Bronchial epithelial cell (primary cell): ENCODE measurements around the gene OR5B21. TPM values are rescaled to one million over a fixed set of nuclear protein-coding genes. Genes with fewer than 3 reads are reported as not detected.
A peak's percentile ranks its signal among the peaks of the same experiment; 100 is the strongest.

Source experiments
- DNase-seq: peaks from one replicate; pipeline ENCODE4 v3.0.0-alpha.2; 2010; ENCODE audit warnings: low read depth
- FAIRE-seq: peaks from 2 replicates; lab custom pipeline; 2011; peaks lifted over from hg19 to GRCh38; lab: Jason Lieb, UNC
- H3K27me3 ChIP-seq: 2 replicates; pipeline ENCODE4 v1.5.1; 2011; ENCODE audit warnings: low read length; ENCODE audit not compliant: control insufficient read depth, insufficient read depth
- H3K36me3 ChIP-seq: 2 replicates; pipeline ENCODE4 v1.5.1; 2011; ENCODE audit warnings: low read length; ENCODE audit not compliant: control insufficient read depth, insufficient read depth
- H3K4me3 ChIP-seq: 2 replicates; pipeline ENCODE4 v1.5.1; 2011; ENCODE audit warnings: mild to moderate bottlenecking, low read depth, low read length, control low read depth
- total RNA-seq: library from RNA; depleted of rRNA; stranded (reverse); fragments of >200 nt; gene quantifications from 2 replicates; pipeline ENCODE4 v1.2.1, GENCODE V29; 2014
- TF ChIP-seq, protein P1 (sequence below): IDR thresholded peaks from 2 replicates; pipeline ENCODE4 v1.5.1; 2011; ENCODE audit warnings: mild to moderate bottlenecking, moderate library complexity, low read length, control low read depth, inconsistent platforms; ENCODE audit not compliant: insufficient read depth, severe bottlenecking

Gene OR5B21
- total RNA-seq, 1 donor from 2014 or later: not detected

DNA sequence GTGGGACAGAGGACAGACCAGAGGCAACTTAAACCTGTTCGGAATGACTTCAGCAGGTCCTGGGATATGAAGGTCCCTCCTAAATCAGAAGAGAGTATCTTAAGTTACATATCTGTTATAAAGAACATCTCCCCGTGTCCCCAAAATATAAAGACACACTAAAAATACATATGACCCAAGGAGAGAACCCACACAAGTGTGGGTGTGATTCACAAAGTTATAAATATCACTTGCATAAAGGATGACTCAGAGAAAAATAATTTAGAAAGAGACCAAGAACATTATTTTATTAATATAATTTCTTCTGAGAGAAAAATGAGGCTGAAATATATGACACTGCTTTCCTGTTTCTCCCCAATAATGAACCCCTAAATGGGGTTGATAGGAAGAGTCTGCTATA, 14.2 kb downstream of the OR5B21 start:
- TF ChIP-seq, protein P1, sequence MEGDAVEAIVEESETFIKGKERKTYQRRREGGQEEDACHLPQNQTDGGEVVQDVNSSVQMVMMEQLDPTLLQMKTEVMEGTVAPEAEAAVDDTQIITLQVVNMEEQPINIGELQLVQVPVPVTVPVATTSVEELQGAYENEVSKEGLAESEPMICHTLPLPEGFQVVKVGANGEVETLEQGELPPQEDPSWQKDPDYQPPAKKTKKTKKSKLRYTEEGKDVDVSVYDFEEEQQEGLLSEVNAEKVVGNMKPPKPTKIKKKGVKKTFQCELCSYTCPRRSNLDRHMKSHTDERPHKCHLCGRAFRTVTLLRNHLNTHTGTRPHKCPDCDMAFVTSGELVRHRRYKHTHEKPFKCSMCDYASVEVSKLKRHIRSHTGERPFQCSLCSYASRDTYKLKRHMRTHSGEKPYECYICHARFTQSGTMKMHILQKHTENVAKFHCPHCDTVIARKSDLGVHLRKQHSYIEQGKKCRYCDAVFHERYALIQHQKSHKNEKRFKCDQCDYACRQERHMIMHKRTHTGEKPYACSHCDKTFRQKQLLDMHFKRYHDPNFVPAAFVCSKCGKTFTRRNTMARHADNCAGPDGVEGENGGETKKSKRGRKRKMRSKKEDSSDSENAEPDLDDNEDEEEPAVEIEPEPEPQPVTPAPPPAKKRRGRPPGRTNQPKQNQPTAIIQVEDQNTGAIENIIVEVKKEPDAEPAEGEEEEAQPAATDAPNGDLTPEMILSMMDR: no peak
- FAIRE-seq (no peak), DNase-seq (peak; percentile 55)
- Histone ChIP-seq H3K36me3 (no peaks in the 10 kb centered on the region), H3K4me3 (no peak overlapping the region), H3K27me3 (no peaks in the 10 kb centered on the region)

DNA sequence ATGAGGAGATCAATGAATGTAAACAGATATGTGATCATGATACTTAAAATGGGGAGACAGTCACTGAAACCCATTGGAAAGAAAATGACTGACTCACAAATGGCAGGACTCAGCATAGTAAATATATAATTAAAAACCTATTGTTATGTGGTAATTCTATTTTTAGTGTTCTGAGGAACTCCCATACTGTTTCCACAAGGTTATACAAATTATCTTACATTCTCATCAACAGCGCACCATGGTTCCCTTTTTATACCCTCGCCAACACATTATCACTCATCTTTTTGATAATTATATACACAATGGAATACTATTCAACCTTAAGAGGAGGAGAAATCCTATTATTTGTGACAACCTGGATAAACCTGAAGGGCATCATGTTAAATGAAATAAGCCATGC, 17.1 kb downstream of the OR5B21 start:
- FAIRE-seq (no peak), DNase-seq (no peak)
- TF ChIP-seq, protein P1: no peak
- Histone ChIP-seq H3K4me3 (no peak overlapping the region), H3K36me3 (no peaks in the 10 kb centered on the region), H3K27me3 (no peaks in the 10 kb centered on the region)

DNA sequence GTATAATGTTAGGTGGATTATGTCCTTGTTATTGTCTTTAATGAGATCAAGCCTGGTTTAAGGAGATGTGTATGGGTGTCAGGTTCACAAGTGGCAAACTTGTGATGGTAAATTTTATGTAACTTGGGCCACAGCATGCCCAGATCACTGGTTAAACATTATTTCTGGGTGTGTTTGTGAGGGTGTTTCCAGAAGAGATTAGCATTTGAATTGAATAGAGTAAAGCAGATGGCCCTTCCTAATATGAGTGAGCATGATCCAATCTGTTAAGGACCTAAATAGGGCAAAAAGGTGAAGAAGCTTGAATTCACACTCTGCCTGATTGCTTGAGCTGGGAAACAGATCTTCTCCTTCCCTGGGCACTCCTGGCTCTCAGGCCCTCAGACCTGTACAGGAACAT, 20.7 kb downstream of the OR5B21 start:
- H3K36me3 ChIP-seq: no peaks in the 10 kb centered on the region
- no peak for FAIRE-seq

DNA sequence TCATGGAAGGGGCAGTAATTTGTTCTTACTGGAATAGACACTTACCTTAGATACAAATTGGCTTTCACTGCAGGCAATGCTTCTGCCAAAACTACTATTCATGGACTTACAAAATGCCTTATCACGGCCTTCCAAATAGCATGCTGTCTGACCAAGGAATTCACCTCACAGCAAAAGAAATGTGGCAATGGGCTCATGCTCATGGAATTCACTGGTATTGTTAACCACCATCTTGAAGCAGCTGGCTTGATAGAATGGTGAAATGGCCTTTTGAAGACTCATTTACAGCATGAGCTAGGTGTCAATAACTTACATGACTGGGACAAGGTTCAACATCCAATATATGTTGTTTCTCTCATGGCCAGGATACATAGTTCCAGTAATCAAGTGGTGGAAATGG, 21.9 kb downstream of the OR5B21 start:
- TF ChIP-seq, protein P1: no peak
- no peaks in the 10 kb centered on the region for H3K36me3 ChIP-seq
- DNase-seq: no peak
- no peak for FAIRE-seq
- H3K27me3 ChIP-seq: no peaks in the 10 kb centered on the region
- no peak overlapping the region for H3K4me3 ChIP-seq

More for the DNA sequence above, 20.7 kb downstream of the OR5B21 start:
- DNase-seq: no peak
- TF ChIP-seq, protein P1: no peak
- Histone ChIP-seq H3K27me3 (no peaks in the 10 kb centered on the region), H3K4me3 (no peak overlapping the region)

DNA sequence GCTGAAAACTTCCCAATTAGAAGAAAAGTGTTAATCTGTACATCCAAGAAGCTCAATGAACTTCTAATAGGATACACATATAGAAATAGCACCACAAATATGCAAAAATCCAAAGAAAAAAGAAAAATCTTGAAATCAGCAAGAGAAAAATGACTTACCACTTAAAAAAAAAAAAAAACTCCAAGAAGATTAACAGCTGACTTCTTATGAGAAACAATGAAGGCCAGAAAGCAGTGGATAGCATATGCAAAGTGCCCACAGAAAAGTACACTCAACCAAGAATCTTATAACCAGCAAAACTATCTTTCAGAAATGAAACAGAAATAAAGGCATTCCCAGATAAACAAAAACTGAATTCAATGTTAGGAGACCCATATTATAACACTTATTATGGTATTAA, 36.0 kb downstream of the OR5B21 start:
- TF ChIP-seq, protein P1: no peak
- no peak for DNase-seq
- Histone ChIP-seq H3K36me3 (no peaks in the 10 kb centered on the region), H3K4me3 (no peak overlapping the region), H3K27me3 (no peaks in the 10 kb centered on the region)
- FAIRE-seq: no peak

DNA sequence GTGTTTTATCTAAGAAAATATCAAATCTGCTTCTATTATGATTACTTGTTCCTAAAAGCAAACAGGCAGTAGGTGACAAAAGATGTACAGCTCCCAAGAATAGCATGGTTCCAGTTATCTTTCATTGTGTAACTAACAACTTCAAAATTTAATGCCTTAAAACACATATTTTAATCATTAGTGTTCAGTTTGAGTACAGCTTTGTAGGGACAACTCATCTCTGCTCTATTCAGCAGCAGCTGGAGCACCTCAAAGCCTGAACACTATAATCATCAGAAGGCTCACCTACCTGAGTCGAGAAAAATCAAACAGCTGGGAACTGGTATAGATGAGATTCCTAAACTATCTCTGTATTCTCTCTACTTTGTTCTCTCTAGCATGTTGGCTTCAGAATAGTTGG, 41.6 kb downstream of the OR5B21 start:
- FAIRE-seq (no peak), DNase-seq (no peak)
- H3K27me3 ChIP-seq: no peaks in the 10 kb centered on the region
- no peaks in the 10 kb centered on the region for H3K36me3 ChIP-seq
- no peak overlapping the region for H3K4me3 ChIP-seq
- TF ChIP-seq, protein P1: no peak
